C4-2B (cell line): ENCODE data around the gene COL1A1.

Source experiments
- CTCF ChIP-seq: fragments of 450-650 bp; conservative IDR thresholded peaks from 2 replicates; pipeline ENCODE4 v1.5.1; 2017; ENCODE audit warnings: mild to moderate bottlenecking
- ZFX ChIP-seq: fragments of 450-650 bp; IDR thresholded peaks from 2 replicates; pipeline ENCODE4 v1.6.1; 2017

GRCh38 chr17:50141745-50142110 lies 59.7 kb downstream of the COL1A1 start:
- TF ChIP-seq CTCF: no peak
- no peak for TF ChIP-seq ZFX
